Renal cortex interstitium (tissue), 11 donors: Measurements from ENCODE around the gene GAS2. TPM values are rescaled to one million over a fixed set of nuclear protein-coding genes. Genes with fewer than 3 reads are reported as not detected.

Experiments used
- DNase-seq, 11 donors: peaks; one replicate each; pipeline ENCODE4 v3.0.0-alpha.2; 2013; ENCODE audit warnings: low read depth in 9 of 11, low spot score in 4 of 11; ENCODE audit errors: extremely low read depth in 1 of 11
- polyA plus RNA-seq, 3 donors: library from polyadenylated mRNA; unstranded; fragments of 120-200 nt; gene quantifications; one replicate each; pipeline ENCODE4 v1.2.1, GENCODE V29; 2013; ENCODE audit not compliant: insufficient read length in 3 of 3

GAS2 gene
- polyA plus RNA-seq, 3 donors, result 9.8 to 12.5 (median 11.2) TPM

DNA sequence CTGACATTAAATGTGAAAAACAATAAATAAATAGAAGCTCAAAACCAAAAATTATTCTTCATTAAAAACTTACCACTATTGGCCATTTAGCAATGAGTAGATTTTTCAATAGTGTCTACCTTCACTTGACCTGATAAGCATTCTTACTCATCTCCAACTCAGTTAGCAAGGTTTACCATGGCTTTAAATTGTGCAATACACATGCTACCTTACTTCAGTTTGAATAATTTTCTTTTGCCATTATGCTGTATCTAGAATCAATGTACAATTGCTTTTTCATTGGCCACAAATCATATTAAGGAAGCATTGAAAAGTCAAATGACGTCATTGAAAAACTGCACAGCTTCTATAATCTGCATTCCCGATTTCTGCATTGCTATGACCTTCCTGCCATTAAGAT, 98.3 kb downstream of the GAS2 start:
- no peak for DNase-seq

DNA sequence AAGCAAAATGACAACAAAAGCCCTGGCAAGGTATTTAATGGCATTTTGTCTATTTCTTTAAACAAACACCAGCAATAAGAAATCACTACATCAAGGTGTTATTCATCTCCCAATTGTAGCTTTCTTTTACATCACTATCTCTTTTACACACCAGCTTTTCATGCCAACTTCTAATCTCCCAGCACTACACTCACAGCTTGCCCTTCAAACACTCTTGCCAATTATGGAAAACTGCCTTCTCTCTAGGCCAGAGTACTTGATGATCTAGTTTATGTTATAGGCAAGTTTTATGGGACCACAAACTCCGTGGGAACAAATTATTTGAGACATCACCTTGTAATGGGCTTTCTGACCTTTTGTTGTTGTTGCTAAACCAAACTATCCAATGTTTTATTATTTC, 101.9 kb downstream of the GAS2 start:
- no peak for DNase-seq

DNA sequence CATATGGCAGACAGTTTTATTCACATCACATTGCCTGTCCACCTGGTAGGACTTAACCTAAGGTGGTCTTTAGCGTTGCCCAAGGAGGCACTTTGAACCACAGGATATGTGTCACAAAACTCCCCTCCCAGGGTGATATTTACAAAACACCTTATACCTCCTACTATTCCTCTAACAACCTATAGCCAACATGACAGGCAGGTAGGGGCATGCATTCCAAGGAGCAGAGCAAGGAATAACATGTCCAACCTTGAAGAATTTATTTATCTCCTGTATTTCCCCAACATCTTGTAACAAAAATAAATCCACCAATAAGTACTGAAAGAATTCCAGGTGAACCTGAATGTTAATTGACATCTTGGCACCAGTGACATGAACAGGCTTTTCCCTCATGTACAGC, 102.7 kb downstream of the GAS2 start:
- no peak for DNase-seq

DNA sequence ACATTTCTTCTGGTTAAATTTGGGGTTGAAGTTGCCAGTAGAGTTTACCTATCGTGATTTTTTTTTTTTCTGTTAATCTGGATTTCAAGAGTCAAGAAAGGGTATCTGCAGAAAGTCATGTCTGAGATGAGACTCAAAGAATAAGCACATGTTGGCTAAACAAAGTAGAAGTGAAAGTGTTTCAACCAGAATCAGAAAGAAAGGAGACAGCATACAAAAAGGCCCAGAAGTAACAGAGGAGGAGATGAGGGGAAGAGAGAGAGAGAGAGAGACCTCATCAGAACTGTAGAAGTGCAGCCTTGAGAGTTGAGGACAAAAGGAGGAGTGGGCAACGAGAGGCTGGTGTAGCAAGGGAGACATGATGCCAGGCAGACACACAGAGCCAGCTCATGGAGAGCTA, 108.3 kb downstream of the GAS2 start:
- DNase-seq, result no peak

DNA sequence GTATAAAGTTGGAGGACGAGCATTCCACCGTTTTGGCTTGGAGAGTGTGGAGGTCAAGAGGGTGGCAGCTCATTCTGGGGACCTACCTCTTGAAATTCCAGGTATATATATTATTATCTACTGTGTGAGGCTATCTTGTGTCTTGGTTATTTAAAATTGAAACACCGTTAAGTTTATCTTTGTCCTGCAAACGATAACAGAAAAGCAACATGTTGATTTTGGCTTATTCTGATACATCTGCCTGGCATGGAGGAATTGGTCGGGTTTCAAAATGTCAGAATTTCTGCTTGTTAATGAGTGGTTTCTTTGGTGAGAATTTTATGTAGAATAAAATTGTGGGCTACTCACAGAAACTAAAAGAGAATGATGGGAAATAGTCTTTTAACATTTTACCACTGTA, 108.8 kb downstream of the GAS2 start:
- no peak for DNase-seq

DNA sequence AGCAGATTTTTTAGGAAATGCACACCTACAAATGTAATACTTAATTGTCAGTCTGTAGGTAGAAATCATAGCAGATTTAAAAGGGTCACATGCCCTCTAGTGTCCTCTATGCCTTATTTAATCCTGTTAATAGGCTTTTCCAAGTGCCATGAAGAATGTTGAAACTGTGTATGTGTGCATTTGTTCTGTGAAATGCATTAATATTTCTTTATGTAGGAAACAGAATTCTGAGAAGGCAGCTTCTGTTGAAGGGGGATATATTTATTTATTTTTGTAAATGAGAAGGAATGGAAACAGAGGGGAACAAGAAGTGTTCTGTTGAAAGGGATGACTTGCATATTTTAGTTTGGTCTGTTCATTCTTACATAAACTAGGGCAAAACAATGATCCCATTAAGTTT, 112.2 kb downstream of the GAS2 start:
- DNase-seq, result no peak

DNA sequence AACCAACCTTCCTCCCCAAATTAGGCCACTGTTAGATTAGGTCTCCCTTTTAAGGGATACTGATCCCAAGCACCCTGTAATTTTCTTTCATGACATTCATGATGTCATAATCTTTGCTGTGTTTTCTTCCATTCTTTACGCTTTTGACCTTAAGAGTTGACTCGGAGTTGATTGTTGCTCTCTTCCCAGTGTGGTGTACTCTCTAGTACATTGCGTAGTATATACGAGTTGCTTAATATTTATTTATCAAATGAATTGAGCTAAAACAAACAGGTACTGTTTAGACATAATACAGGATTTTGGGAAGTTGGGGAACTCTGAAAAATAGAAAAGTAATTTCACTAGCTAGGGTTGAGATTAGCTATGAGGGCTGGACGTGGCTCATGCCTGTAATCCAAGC, 113.4 kb downstream of the GAS2 start:
- DNase-seq, result no peak

DNA sequence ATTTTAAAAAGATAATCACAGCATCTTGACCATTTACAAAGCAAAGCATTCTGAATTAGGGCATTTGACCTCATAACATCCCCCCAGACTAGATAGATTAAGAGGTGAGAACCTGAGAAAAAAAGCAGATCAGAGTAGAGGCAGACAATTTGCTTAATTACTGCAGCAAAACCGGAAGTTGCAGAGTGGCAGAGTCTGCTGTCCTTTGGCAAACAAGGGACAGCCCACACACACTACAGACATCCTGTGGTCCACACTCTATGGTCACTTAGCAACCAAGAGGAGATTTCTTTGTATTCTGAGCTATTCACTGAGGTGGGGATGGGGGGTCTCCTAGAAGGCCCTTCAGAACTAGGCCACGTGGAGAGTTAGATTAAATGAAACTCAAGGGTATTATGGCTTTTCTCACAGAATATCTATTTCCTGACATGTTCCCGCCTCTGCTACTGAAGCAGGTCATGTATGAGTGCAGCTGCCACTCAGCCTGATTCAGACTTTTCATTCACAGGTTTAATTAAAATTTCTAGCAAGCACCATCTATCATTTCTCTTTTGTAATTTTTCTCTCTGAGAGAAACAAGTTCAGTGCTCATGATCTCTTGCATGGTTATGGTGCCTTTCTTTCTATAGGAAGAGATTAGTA, 114.7 kb downstream of the GAS2 start:
- no peak for DNase-seq

DNA sequence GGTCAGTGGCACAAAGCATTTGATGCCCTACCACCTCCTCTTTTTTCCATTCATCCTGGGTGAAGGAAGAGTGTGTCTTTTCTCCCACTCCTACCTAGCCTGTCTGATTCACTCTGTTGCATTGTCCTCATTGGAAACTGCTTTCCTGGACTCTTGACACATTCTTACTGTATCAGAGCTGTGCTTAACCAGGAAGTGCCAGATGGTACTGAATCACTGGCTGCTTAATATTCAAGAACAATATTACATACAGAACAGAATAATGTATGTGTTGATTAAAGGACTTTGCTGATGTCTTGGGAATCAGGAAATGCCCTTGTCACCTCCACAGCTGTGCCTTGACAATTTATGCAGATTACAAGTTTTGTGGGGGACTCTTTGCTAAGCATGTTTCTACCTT, 118.8 kb downstream of the GAS2 start:
- DNase-seq, result no peak

DNA sequence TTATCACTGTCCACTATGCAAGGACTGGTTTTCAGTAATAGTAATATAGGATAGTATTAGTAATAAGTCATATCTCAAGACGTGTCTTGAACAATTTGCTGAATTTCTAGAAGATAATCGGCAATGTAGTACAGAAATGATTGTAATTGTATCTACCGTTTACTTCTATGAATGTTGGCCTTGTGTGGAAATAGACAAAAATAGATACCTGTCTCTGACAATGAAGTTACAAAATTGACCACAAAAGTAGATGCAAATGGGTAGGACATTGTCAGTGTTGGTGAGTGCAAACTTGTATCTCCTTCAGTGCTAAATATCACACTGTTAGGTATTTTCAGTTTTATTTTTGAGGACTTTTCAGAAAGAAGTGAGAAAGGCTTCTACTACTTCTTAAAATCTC, 120.1 kb downstream of the GAS2 start:
- DNase-seq, result no peak

DNA sequence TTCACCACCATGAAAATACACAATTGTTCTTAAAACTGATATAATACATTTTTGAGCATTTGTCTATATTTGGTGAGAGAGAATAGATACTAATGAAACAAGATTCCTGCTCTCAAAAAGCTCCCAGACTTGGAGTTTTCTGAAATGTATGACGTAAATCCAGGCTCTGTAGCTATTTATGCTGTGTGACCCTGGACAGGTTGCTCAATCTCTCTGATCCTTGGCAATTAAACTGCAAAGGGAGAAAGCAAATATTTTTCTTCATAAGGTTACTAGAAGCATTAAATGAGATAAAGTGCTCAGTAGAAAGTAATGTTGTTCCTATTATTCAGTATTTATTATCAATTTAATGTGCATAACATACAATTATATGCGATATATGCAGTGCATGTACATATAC, 120.6 kb downstream of the GAS2 start:
- DNase-seq, result no peak

DNA sequence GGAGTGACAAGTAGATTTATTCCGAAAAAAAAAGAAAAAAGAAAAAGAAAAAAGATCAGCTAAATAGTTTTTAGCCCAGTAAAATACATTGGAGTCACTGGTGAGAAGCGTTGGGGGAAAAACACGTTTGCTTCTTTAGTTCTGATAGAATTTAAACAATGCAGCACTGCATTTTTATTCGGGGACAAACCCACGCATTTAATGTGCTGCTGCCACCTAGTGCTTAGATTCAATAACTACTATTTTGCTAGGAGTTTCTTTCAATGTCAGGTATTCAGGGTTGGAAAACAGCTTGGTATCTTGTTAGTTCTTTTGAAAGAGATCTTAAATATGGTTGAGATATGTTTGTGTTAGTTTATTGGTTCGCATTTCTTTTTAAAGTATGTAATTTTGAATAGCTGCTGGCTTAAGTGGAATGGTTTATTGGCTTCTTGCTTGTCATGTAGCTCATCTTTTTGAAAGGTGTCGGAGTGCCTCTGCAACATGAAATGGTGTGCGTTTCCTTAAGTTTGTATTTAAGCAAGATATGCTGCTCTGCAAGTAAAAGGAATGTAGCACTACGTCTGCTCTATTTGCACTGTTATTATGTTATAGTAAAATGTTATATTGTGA, 121.2 kb downstream of the GAS2 start:
- peak in 10 of 11 donors; percentile 10 to 58 (median 28) for DNase-seq

DNA sequence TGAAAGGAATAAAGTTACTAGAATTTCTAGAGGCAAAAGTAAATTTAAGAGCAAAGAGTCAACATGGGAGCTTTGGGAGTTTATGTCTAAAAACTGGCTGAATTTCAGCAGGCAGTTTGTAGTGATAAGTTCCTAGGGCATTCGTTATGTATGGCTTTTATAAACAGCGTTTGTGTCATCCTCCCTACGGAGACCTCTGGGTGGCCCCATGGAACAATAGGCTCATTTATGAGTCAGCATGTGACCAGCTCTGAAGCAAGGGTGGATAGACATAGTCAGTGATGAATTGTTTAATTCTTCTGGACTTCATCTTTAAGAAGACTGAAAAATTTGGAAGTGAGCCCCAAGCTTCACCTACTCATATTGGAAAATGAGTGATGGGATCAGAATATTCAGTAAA, 126.1 kb downstream of the GAS2 start:
- DNase-seq, result no peak

DNA sequence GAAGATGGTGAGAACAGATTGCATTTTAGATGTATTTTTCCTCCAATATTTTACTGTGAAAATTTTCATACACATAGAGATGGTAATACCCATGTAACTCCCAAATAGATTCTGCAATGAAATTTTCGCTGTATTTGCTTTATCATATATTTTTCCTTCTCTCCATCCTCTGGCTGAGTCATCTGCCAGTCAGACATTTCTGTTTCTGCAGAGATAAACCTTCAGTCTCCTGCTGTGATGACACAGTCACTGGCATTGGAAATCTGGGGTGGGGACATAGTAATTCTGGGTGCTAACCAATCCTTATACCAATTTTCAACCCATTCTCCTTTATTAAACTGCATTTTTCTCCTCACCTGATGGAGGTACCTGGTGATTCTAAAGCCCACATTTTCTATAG, 129.5 kb downstream of the GAS2 start:
- DNase-seq, result no peak

DNA sequence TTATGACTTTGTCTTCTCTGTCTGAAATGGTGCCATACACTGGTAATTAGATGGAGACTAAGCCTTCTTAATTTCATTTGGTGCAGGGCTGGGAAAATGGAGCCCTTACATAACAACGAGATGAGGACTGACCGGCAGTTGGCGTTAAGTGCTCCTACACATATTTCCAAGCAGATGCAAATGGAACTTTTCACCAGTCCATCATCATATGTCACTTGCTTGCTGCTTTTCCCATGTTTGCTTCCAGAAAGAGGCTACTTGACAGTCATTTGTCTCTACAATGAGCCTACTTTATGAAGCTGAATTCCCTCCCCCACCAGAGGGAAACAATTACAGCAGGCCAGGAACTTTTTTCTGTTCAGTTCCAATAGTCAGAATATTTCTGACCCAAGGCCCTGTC, 130.6 kb downstream of the GAS2 start:
- DNase-seq, result no peak

DNA sequence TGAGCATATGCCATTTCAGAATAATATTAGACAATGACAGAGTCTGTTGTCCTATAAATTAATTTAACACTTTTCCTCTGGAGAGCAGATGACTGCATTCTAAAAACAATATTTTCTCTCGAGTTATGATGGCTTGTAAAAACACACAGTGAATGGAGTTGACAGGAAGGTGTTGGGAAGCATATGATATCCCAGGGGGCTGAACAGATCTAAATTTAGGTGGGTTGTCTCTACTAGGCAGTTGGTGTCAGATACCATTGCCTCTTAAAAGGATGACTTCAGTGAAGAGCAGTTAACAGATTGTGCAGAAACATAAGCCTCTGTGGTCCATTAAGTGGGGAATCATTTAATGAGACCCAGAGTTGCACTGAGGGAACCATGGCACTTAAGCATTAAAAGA, 132.5 kb downstream of the GAS2 start:
- no peak for DNase-seq

DNA sequence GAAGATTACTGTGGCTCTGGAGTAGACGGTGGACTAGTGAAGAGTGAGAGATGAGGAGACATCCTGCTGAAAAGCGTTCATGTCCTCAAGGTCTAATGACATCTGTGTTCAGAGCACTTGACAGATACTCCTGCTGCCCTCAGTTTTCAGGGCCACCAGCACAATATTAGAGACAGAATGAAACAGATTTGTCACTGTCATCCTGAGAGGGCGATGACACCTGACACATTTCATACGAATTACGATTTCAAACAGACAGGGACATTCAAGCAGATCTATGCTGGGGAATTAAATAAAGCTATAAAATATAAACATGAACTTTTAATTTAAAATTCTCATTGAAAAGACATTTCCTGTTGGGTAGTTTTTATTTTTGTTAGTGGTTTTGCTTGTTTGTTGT, 134.1 kb downstream of the GAS2 start:
- DNase-seq, result no peak

DNA sequence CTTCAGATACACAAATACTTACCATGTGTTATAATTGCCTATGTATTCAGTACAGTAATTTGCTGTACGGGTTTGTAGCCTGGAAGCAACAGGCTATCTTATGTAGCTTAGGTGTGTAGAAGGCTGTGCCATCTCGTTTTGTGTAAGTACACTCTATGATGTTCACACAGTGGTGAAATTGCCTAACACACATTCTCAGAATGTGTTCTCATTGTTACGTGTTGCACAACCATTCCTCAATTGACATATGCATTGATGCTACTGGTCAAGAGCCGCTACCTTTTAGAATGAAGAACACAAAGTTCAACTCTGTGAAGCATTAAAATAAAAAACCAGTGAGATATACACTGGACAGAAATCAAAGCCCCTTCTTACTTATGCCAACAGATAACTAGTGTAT, 136.4 kb downstream of the GAS2 start:
- no peak for DNase-seq

DNA sequence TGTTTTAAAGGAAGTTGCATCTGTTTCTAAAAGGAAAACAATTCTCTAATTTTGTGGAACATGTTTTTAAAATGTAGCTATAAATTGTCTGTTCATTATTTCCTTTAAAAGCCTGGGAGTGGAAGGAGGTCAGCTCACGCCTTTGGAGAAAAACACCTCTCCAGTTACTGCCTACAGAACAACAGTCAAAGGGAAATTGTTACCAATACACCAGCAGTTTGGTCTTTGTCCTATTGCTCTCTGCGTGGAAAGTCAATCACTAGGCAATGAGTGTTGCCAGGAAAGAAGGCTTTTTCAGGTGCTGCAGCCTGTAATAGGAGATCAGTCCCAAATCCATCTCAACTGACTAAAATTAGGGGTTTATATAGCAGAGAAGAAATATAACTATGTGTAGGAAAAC, 141.0 kb downstream of the GAS2 start:
- no peak for DNase-seq

DNA sequence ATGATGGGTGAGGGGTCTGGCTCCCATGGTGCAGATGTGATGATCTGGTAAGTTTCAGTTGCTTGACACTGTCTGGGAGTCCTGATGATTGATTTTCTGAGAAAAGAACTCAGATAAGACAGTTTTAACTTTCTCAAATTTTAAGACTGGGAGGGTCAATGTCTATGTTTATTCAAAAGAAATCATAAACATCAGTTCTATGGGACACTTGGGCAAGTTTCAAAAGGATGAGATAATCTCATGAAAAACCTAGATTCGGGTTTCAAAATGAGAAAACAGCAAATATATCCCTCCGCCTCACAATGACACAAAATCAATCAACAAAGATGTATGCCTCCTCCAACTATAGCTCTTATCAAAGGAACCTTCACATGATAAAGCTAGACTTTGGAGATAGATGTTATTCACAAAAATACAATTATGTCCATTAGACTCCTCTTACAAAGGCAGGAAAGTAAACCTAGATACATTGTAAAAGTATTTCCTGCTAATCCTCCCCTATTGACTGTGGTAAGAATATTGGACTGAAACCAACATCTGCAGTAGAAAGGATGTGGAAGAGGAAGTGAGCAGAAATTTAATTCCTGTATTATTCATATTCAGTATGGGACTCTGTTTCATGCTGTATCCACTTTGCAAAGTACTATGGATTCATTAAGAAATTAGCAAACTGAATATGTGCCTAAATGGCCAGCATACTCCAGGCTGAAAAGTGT, 141.6 kb downstream of the GAS2 start:
- DNase-seq, result no peak
